Choroid plexus epithelial cell (primary cell): ENCODE results near the gene WDR77.
A peak's percentile ranks its signal among the peaks of the same experiment; 100 is the strongest.

Source experiments
- DNase-seq: peaks from one replicate; pipeline ENCODE4 v3.0.0-alpha.2; 2010; ENCODE audit warnings: low read depth
- H3K4me3 ChIP-seq: 2 replicates; pipeline ENCODE4 v1.5.1; 2011; ENCODE audit warnings: low read depth, mild to moderate bottlenecking, control low read depth, low read length, moderate library complexity
- TF ChIP-seq, protein P1 (sequence below): conservative IDR thresholded peaks from 2 replicates; pipeline ENCODE4 v1.5.1; 2011; ENCODE audit warnings: low read depth, mild to moderate bottlenecking, control low read depth, inconsistent platforms, low read length, moderate library complexity

Gene WDR77

DNA sequence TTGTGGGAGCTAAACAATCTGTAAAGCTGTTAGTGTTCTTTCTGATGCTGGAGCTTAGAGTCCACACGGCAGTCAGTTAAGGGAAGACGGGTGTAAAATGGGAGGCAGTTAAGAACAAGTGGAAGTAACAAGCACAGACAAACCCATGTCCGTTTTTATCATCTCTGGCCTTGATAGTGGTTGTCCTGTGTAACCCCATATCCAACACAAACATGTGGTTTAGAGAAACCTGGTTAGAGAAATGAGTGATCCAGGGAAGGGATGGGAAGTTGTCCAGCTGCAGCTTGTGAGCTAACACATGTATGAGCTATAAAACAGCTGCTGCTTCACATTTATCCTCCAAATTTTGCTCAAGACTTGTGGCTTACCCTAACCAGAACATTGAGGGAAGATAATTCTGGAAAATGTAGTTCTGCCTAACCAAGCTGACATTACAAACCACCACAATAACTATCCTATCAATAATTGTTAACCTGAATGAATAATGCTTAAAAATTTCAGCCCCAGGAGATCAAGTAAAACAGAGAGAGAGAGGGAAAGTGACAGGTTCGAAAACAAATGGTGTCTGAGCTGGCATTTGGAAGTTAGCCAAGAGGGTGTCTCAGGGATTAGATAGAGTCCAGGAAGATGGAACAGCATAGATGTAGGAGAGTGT lies 14.1 kb upstream of the WDR77 start:
- DNase-seq = peak; percentile 22
- TF ChIP-seq, protein P1, sequence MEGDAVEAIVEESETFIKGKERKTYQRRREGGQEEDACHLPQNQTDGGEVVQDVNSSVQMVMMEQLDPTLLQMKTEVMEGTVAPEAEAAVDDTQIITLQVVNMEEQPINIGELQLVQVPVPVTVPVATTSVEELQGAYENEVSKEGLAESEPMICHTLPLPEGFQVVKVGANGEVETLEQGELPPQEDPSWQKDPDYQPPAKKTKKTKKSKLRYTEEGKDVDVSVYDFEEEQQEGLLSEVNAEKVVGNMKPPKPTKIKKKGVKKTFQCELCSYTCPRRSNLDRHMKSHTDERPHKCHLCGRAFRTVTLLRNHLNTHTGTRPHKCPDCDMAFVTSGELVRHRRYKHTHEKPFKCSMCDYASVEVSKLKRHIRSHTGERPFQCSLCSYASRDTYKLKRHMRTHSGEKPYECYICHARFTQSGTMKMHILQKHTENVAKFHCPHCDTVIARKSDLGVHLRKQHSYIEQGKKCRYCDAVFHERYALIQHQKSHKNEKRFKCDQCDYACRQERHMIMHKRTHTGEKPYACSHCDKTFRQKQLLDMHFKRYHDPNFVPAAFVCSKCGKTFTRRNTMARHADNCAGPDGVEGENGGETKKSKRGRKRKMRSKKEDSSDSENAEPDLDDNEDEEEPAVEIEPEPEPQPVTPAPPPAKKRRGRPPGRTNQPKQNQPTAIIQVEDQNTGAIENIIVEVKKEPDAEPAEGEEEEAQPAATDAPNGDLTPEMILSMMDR = no peak

GRCh38 chr1:111462370-111463028 lies 13.4 kb upstream of the WDR77 start:
- TF ChIP-seq, protein P1 = no peak
- H3K4me3 ChIP-seq = no peak overlapping the region
- DNase-seq = no peak

More for the DNA sequence above, 14.1 kb upstream of the WDR77 start:
- no peak overlapping the region for H3K4me3 ChIP-seq

DNA sequence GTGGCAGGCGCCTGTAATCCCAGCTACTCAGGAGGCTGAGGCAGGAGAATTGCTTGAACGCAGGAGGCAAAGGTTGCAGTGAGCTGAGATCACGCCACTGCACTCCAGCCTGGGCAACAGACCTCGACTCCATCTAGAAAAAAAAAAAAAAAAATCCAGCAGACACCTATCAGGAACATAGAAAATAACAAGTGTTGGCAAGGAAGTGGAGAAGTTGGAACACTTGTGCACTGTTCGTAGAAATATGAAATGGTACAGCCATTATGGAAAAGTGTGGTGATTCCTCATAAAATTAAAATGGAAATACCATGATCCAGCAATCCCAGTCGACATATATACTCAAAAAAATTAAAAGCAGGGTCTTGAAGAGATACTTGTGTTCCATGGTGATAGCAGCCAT lies 12.7 kb upstream of the WDR77 start:
- H3K4me3 ChIP-seq = no peak overlapping the region
- TF ChIP-seq, protein P1 = no peak
- DNase-seq = no peak

- DNase-seq = no peak
- TF ChIP-seq, protein P1 = no peak
Measured at GRCh38 chr1:111455642-111456031, 6.6 kb upstream of the WDR77 start.

GRCh38 chr1:111454859-111455641 lies 6.0 kb upstream of the WDR77 start:
- no peak overlapping the region for H3K4me3 ChIP-seq
- TF ChIP-seq, protein P1 = no peak
- DNase-seq = peak; percentile 35

More at GRCh38 chr1:111455642-111456031, 6.6 kb upstream of the WDR77 start:
- H3K4me3 ChIP-seq = no peak overlapping the region

GRCh38 chr1:111453706-111454105 lies 4.7 kb upstream of the WDR77 start:
- TF ChIP-seq, protein P1 = no peak
- H3K4me3 ChIP-seq = no peak overlapping the region
- DNase-seq = no peak
